ENCODE measurements around the gene LIPT2. TPM values are rescaled to one million over a fixed set of nuclear protein-coding genes. Genes with fewer than 3 reads are reported as not detected.
"Not testable (repeated sequence)": the region's sequence is repeated elsewhere in the genome, so short reads cannot be mapped to it uniquely, and the experiment has no call there.

The LIPT2 gene
- polyA plus RNA-seq (ENCODE audit: insufficient read length): 12.3 TPM
- long read RNA-seq, donor 1, transcript LIPT2-201 (2 exons, 1,018 nt): major isoform, 9 of 16 reads
- long read RNA-seq, donor 1, partial matches to known transcripts: 0 of 16 reads
- long read RNA-seq, donor 1, other reads (novel, unspliced or antisense): 6 of 16 reads
- long read RNA-seq, donor 2, partial matches to known transcripts: 0 of 3 reads
- long read RNA-seq, donor 2, other reads (novel, unspliced or antisense): 0 of 3 reads
- long read RNA-seq, donor 3, partial matches to known transcripts: 62 of 65 reads
- long read RNA-seq, donor 3, other reads (novel, unspliced or antisense): 0 of 65 reads
- long read RNA-seq, donor 4: 0 reads
- long read RNA-seq, donor 5, transcript LIPT2-201 (2 exons, 1,018 nt): major isoform, 9 of 16 reads
- long read RNA-seq, donor 5, partial matches to known transcripts: 0 of 16 reads
- long read RNA-seq, donor 5, other reads (novel, unspliced or antisense): 7 of 16 reads
- long read RNA-seq, donor 6, transcript LIPT2-201 (2 exons, 1,018 nt): major isoform, 11 of 11 reads
- long read RNA-seq, donor 6, partial matches to known transcripts: 0 of 11 reads
- long read RNA-seq, donor 6, other reads (novel, unspliced or antisense): 0 of 11 reads
- long read RNA-seq, donor 7, transcript LIPT2-201 (2 exons, 1,018 nt): major isoform, 7 of 21 reads
- long read RNA-seq, donor 7, partial matches to known transcripts: 0 of 21 reads
- long read RNA-seq, donor 7, other reads (novel, unspliced or antisense): 12 of 21 reads
- long read RNA-seq, donor 8, partial matches to known transcripts: 0 of 2 reads
- long read RNA-seq, donor 8, other reads (novel, unspliced or antisense): 0 of 2 reads

DNA sequence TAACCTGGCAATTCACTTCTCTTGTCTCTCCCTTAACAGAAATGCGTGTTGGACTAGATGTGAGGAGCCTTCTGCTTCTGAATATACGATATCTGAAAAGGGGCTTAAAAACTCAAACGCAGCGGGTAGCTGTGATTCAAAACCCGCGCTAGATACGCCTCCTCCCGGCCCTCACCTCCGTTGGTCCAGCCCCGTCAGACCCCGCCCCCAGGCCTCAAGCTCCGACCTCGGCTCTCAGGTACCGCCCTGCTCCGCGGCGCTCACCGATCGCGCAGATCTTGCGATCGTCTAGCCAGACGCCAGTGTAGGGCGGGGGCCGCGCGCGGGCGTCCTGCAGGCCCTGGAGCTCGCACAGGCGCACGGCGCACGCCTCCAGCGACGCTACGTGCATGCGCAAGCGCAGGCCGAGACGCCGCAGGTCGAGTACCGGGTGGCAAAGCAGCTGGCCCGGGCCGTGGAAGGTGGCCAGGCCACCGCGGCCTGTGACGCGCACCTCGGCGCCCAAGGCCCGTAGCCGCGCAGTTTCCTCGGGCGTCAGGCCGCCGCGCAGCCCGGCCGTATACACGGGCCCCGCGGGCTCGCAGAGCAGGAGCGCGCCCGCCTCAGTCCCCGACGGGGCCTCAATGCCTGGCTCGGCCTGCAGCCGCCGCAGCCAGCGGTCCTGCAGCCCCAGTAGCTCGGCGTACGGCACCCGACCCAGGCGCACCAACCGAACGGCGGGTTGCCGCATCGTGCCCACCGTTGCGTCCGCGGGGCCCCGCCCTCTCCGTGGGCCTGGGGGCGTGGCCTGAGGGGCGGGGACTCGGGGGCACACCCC is at the start of gene LIPT2:
LIPT2 (minus strand) TSS at position 751 of the 817 bp plus-strand sequence; CDS start at position 730, 21 bp downstream.
- DNase-seq: peak; percentile 96

DNA sequence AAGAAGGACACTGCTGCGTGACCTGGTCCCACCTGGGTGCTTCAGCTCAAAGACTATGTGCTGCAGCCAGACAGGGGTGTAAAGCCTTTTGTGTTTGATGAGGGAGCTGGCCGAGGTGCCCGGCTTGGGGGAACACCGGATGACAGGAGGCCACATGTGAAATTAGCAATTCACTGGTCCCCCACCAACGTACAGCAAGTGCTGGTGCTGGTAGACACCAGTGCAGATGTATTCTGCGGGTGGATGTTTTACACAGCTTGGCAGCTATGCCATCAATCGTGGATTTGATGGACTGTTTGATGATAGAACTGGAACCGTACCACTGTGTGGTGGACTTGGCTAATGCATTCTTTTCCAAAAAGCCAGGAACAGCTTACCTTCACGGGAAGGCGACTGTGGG is 47.9 kb upstream of the LIPT2 start:
- no peak for DNase-seq

DNA sequence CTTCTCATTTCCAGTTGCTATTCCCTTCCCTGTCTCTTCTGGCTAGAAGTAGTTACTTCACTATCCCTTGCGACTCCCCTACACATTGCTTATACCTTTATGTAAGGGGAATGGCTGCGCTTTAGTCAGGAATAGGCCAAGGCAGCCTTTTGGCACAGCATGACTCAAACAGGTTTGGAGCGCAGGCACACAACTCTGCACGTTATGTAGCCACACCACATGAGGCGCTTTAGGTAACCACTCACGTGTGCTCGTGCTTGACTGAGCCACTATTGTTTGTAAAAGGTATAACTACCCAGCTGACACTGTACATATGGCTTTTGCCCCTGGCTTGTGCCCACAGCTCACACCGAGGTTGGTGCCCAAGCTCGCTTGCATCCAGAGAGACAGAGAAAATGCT is 46.7 kb upstream of the LIPT2 start:
- DNase-seq: no peak

DNA sequence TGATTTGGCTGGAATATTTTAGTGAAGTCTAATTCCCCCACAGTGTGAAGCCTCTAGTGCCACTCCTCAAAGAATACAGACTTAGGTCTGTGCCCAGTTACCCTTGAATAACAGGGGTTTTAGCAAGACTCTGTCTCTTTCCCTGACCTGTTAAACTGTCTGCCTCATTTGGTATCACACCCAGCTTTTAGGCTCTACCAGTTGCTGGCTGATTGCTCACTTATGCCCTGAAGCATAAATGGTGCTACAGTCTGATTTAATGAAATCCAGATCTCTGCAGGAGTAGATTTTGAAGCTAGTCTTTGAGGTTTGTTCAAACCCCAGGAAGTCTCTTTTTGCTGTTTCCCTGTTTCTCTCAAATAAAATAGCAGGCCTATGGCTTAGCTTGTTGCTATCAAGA is 45.2 kb upstream of the LIPT2 start:
- DNase-seq: no peak

DNA sequence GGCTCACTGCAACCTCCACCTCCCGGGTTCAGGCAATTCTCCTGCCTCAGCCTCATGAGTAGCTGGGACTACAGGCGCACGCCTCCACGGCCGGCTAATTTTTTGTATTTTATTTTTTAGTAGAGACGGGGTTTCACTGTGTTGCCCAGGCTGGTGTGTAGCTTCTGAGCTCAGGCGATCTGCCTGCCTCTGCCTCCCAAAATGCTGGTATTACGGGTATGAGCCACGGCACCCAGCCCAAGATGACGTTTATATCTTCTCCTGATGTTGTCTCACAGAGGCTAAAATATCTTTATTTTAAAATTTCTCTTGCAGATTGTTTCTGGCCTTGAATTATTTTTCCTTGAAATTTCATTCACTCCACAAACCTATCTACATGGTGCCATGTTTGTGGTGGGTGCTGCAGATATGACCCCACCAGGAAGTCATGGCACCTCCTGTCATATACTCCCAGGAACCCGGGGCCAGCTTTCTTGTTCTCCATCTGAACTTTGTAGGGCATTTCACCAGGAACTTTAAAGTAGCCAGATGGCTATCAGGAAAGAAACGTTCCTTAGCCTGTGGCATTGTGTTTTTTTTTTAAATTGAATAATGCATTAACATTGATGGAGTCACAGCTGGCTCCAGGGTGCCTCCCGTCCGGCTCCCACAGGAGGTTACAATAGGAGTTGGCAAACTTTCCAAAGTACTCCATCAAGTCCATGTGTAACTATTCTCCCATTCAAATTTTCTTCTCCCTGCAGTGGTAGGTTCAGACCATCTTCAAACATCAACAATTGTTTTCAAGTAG is 42.0 kb upstream of the LIPT2 start:
- no peak for DNase-seq

DNA sequence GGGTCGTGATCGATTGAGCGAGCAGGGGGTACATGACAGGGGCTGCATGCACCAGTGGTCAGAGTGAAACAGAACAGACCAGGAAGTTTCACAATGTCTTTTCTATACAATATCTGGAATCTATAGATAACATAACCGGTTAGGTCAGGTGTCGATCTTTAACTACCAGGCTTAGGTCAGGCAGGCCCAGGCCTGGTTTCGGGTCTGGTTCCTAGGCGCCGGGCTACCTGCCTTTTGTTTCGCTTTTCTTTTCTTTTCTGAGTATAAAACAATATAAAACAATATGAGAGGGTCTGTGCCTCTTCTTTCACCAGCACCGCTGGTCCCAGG is 41.4 kb upstream of the LIPT2 start:
- not testable (repeated sequence) for DNase-seq

DNA sequence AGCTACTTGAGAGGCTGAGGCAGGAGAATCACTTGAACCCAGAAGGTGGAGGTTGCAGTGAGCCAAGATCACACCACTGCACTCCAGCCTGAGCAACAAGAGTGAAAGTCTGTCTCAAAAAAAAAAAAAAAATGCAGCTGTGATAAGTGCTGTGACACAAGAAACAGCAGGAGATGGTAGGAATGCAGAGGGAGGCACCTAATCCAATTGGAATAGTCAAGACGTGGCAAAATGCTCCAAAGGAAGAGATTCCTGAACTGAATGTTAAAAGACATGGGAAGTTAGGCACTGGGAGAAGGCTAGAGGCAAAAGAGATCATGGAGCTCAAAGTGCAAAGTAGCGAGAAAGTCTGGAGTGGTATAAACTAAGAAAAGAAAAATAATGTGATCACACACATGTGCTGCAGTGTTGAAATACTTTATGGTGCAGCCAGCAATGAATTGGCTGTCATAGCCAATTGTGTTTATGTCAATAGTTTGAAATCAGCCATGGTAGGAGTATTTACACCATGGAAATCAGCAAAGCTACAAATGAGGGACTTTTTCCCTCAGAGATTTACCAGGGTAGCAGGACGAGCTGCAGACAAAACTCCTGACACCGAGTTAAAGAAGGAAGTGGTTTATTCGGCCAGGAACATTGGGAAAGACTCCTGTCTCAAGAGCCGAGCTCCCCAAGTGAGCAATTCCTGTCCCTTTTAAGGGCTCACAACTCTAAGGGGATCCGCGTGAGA is 40.9 kb upstream of the LIPT2 start:
- DNase-seq: no peak

DNA sequence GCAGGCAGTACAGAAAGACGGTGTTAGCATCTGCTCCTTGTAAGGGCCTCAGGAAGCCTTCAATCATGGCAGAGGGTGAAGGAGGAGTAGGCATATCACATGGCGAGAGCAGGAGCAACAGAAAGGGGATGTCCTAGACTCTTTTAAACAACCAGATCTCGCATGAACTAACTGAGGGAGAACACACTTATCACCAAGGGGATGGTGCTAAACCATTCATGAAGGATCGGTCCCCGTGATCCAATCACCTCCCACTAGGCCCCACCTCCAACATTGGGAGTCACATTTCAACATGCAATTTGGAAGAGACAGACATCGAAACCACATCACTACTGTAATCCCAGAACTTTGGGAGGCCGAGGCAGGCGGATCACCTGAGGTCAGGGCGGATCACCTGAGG is 39.9 kb upstream of the LIPT2 start:
- no peak for DNase-seq

DNA sequence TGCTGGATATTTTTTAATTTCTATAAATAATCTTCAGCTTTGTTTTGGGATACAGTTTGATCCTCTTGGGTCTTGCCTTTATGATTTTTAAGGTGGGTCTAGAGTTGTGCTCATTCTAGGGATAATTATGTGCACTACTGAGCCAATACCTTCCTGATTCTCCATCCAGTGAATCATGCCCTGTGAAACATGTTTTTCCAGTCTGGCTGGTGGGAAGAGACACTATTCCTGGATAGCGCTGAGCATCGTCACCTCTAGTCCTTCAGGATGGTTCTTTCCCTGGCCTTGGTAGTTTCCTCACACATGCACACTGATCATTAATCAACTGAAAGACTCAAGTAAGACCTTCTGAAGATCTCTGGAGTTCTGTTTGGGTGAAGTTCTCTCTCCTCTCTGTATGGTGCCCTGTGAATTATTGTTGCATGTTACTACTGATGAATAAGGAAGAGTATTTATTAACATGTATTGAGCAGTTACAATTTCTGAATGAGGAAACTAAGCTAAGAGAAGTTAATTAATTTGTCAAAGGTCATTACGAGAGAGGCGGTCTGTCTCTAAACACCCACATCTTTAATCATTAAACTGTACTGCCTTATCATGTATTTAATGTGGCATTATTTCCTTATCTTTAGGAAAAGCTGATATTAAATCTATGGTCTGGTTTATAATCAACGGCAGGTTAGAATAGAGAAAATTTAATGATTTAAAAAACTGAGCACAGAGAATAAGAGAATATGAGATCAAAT is 39.1 kb upstream of the LIPT2 start:
- DNase-seq: no peak

DNA sequence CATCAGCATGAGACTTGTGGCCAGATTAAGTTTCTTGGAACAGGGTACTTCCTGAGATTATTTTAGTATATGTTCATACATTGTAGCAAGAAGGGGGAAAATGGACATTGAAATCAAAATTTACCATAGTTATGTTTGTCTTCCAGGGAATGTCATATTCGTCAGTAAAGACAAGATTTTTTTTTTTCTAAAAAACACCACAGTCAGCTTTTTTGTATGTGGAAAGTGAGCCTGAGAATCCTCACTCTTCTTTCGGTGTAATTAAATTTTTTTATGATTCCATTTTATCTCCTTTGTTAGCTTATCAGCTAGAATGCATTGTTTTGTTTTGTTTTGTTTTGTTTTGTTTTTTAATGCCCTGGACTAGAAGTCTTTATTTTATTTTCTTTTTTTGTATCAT is 31.5 kb upstream of the LIPT2 start:
- no peak for DNase-seq

DNA sequence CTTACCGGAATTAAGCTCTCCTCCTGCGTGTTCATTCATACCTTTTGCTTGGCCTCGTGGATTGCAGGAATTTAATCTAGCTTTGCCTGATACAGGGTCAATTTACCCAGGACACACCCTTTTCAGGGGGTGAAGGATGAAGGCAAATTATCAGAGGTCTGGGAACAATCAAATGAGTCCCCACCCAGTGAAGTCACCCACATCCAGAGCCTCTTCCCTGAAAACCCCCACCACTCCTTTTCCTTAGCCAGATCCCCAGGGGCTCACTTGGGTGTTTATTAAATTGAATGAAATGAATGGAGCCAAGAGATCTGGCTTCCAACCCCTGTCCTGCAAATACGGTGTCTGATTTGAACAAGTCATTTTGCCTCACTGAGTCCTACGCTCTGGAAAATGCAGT is 31.0 kb upstream of the LIPT2 start:
- no peak for DNase-seq

DNA sequence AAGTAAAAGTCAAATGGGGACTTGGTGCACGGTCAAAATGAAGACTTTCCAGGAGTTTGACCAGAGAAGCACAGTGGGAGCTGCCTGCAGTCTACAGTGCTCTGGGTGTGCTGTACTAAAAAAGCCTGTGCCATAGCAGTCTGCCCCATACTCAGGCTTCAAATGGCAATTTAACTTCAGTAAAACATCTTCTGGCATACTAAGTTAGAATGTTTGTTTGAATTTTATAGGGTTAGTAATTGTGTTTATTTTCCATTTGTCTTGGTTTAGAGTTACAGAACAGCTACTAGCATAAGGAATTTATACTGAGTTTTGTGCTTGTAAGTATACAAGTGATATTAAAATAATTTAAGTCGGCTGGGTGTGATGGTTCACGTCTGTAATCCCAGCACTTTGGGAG is 29.3 kb upstream of the LIPT2 start:
- no peak for DNase-seq

DNA sequence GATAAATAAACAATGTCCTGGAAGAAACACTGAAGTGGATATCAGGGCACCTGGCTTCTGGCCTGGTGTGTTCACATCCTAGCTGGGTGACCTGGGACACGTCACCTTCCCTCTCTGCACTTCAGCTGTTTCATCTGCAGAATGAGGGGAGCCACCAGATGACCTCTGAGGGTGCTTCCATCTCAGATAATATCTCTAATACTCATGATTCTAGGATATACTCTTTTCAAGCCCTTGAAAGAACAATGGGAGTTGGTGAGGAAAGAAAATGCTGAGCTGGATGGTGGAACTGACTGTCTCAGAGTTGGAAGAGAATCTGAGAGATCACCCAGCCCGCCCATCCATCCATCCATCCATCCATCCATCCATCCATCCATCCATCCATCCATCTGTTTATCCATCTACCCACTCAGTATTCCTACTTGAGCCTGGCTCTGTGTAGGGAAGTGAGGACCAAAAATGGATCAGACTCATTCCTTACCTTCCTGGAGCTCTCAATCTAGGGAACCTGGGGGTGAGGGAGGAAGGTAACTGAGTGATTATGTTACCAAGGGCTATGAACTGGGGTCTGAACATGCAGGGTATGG is 28.2 kb upstream of the LIPT2 start:
- no peak for DNase-seq

DNA sequence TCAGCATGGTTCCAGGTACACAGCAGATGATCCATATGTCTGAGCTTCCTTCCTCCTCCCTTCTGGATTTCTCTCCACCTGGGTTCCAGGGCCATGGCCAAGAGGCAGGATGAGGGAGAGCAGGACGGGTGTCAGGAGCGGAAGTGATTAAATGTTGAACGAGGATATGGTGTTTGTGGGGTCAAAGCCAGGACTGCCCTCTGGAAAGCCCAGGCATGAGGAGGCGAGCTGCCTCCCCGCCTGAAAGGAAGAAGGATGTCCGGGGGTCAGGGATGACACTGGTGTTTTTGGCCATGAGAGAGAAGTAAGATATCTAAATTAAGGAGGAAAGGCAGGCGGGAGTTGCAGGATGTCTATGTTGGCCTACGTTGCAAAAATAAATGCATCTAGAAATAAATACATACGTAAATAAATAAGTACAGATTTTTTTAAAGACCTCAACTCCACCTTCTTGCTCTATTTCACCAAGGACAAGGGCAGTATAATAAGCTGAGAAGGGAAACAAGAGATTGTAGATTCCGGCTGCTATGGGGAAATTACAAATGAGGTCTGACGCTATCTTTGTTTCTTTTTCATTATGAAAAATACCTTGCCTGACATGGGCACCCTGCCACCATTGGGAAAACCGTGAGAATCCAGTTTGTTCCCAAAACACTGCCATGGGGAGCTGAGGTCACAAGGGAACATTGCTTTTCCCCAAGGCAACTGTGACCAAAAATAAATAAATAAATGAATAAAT is 27.6 kb upstream of the LIPT2 start:
- DNase-seq: no peak

DNA sequence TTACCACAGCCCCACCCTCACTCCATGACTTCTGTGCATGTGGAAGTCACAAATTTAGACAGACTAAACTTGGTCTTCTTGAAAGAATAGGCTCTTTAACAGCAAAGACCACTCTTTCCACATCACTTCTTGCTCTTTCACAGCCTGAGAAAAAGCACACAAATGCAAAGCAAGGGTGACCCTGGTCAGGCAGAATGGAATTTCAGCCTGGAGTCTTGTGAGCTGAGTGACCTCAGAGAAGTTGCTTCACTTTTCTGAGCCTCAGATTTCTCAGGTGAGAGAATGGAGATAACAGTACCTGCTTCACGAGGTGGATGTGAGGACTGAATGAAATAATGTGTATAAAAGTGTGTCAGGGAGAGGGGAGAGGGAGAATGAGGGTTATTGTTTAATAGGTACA is 26.8 kb upstream of the LIPT2 start:
- no peak for DNase-seq

DNA sequence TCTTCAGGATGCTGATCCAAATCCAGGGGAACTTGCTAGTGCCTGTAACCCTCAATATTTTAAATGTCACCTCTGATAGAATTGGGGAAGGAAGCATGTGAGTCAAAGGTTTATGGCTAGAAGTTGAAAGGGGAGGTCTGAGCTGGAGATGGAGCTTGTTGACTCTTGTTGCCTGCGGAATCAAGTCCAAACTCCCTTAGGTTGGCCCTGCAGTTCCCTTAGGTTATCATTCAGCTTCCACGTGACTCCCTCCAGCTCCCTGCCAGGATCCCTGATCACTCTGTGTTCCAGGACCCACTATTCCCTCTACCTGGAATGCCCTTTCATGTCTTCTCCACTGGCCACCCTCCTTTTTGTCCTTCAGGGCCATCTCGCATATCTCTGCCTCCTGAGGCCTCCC is 26.2 kb upstream of the LIPT2 start:
- DNase-seq: no peak

DNA sequence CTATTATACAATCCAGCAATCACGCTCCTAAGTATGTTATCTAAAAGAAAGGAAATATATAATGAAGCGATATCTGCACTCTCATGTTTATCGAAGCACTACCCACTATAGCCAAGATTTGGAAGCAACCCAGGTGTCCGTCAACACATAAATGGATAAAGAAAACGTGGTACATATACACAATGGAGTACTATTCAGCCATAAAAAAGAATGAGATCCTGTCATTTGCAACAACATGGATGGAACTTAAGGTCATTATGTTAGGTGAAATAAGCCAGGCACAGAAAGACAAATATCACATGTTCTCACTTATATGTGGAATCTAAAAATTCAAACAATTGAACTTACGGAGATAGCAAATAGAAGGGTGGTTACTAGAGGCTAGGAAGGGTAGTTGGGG is 24.1 kb upstream of the LIPT2 start:
- not testable (repeated sequence) for DNase-seq

DNA sequence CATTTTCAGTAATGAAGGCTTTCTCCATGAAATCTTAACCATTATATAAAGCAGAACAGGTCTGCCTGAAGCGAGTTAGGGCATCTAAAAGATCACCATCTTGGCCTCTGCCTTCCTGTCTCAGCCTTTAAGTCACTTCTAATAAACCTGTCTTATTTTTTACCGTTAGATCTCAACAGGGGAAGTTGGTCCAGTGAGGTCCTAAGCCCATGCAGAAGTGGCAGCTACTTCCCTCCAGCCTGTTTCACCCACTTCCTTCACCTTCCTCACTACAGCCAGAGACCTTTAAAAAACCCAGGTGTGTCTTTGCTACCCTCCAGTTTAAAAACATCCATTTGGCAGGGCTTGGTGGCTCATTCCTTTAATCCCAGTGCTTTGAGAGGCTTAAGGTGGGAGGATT is 14.1 kb upstream of the LIPT2 start:
- DNase-seq: no peak

DNA sequence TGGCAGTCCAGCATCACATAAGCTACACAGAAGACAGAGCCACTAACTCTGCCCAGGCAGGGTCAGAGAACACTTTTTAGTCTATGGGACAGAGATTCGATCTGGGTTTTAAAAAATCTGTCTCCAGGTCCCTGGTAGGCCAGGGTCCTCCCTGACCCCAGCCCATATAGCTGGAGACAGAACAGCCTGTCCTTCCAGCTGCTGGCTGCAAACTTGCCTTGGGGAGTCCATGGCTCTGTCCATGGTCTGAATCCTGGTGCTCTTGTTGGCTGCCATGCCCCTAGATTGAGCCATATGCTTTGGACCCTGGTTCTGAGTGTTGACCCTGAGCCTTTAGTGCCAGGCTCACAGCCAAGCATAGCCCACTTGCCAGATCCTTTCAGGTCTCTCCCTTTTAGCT is 13.3 kb upstream of the LIPT2 start:
- no peak for DNase-seq

Measured in left kidney (tissue), 8 donors.